ENCODE data around the gene SLX4. TPM values are rescaled to one million over a fixed set of nuclear protein-coding genes. Genes with fewer than 3 reads are reported as not detected.

SLX4 gene
- total and polyA plus RNA-seq, 9 of the 15 experiments (the other 6 are each of a cell fraction or from before 2014, with no cell fraction given): 0.29 to 7.9 (median 3.8) TPM

DNA sequence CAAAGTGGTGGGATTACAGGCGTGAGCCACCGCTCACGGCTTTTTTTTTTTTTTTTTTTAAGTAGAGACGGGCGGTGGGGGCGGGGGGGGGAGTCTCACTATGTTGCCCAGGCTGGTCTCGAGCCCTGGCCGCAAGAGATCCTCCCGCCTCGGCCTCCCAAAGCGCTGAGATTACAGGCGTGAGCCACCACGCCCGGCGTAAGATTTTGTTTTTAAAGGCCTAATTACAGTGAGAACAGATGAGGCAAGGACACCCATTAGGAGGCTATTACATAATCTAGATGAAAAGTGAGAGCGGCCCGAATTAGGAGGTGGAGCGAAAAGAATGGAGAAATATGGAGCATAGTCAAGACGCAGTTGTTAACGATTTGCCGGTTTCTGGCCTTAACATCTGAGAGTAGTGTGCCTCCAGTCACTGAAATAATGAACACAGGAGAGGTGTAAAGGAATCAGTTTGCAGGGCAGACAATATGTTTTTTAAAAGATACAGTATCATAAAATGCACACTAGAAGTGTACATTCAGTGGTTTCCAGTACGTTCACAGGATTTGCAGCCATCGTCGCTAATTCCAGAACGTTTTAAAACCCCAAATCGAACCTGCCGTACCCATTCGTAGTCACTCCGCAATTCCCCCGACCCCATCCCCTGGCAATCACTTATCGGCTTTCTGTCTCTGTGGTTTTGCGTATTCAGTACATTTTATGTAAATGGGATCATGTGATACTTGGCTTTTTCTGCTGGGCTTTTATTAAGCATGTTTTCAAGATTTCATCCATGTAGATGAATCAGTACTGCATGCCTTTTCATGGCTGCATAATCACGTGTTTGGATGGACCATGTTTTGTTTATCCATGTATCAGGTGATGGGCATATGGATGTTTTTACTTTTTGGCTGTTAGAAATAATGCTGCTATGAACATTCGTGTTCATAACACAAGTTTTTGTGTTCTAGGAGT is 1.4 kb upstream of the SLX4 start:
- FAIRE-seq: peak; percentile 55
- no TSS peak for BruUV-seq (replicated peaks)
- CTCF ChIA-PET (ENCODE audit: low intra/inter-chr PET ratio): no interaction called here
- Histone ChIP-seq H3K79me2 (ENCODE audit: control insufficient read depth, insufficient read depth, low read length) (peaks cover 60% of the 10 kb centered on the region), H3K4me3 (peak overlapping the region; percentile 96), H3K36me3 (ENCODE audit: control insufficient read depth, insufficient read depth, low read length) (peaks cover 10% of the 10 kb centered on the region; the same call in 2 of the 3 replicates), H3K4me1 (replicated peaks in 1 of 2; ENCODE audit: control insufficient read depth in 2 of 2, insufficient read depth in 2 of 2, low read length in 2 of 2) (peaks cover 21 to 28% of the 10 kb centered on the region in 2 experiments; a peak in 4 of 5 replicates), H3K27ac (ENCODE audit: extremely low read depth, low read depth, low read length) (peak overlapping the region; percentile 84), H3K27me3 (ENCODE audit: control insufficient read depth in 2 of 2, insufficient read depth in 2 of 2, low read length in 2 of 2) (no peaks in the 10 kb centered on the region), H3K9me3 (replicated peaks; ENCODE audit: control insufficient read depth, insufficient read depth, low read depth, low read length) (no peaks in the 10 kb centered on the region), H3K9ac (ENCODE audit: insufficient read depth in 1 of 2, low read depth in 2 of 2, low read length in 2 of 2) (peak overlapping the region; percentile 85 to 95), H4K20me1 (replicated peaks; ENCODE audit: control insufficient read depth, insufficient read depth, low read length) (no peaks in the 10 kb centered on the region), H2AFZ (ENCODE audit: low read depth, low read length) (peak overlapping the region; percentile 25; the same call in 1 of the 2 replicates), H3K4me2 (ENCODE audit: insufficient read depth, low read length) (peak overlapping the region; percentile 89), H3K9me1 (ENCODE audit: control insufficient read depth, insufficient read depth, low read length) (no peaks in the 10 kb centered on the region)
- intact Hi-C loops (cut with micrococcal nuclease): no loop called here
- peak in 2 of 4 experiments; percentile 9 to 47 for DNase-seq (ENCODE audit: extremely low read depth in 1 of 4, low spot score in 3 of 4)
- peak; percentile 8 for ATAC-seq
- POLR2A ChIA-PET: interaction anchor here (0.7 kb wide), 1 partner anchor 291 kb away, joined by 3 read pairs; no protein-coding TSS in a partner anchor
- in situ Hi-C loops (cut with MboI): no loop called here
- 3% methylated on average over 28 of the region's 34 CpGs for WGBS (ENCODE audit: insufficient coverage, low coverage, missing lambda C conversion rate)
- TF ChIP-seq MBD2 (IDR thresholded peaks at IDR 0.05; ENCODE audit: borderline replicate concordance, low read depth): 0 out of 2 replicates have a peak, but pooled peaks have one; percentile 15
- TF ChIP-seq STAT5A (IDR thresholded peaks at IDR 0.05; ENCODE audit: borderline replicate concordance, low read length): no peak
- TF ChIP-seq SMARCA4 (IDR thresholded peaks at IDR 0.05): peak; percentile 26; the same call in 1 of the 2 replicates
- TF ChIP-seq NFYB (IDR thresholded peaks at IDR 0.05; ENCODE audit: extremely low read depth, insufficient read length): no peak
- TF ChIP-seq, protein P1, sequence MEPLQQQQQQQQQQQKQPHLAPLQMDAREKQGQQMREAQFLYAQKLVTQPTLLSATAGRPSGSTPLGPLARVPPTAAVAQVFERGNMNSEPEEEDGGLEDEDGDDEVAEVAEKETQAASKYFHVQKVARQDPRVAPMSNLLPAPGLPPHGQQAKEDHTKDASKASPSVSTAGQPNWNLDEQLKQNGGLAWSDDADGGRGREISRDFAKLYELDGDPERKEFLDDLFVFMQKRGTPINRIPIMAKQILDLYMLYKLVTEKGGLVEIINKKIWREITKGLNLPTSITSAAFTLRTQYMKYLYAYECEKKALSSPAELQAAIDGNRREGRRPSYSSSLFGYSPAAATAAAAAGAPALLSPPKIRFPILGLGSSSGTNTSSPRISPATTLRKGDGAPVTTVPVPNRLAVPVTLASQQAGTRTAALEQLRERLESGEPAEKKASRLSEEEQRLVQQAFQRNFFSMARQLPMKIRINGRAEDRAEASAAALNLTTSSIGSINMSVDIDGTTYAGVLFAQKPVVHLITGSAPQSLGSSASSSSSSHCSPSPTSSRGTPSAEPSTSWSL (CRISPR knock-in tag; IDR thresholded peaks at IDR 0.05; ENCODE audit: borderline replicate concordance): no peak
- no peak for TF ChIP-seq U2AF1 (optimal IDR thresholded peaks at IDR 0.05; ENCODE audit: low read depth, low read length)
- no peak for TF ChIP-seq HSF4 (CRISPR knock-in tag; IDR thresholded peaks at IDR 0.05; ENCODE audit: borderline replicate concordance)
- no peak for TF ChIP-seq ZNF76 (CRISPR knock-in tag; IDR thresholded peaks at IDR 0.05; ENCODE audit: borderline replicate concordance)
- TF ChIP-seq, protein P2, sequence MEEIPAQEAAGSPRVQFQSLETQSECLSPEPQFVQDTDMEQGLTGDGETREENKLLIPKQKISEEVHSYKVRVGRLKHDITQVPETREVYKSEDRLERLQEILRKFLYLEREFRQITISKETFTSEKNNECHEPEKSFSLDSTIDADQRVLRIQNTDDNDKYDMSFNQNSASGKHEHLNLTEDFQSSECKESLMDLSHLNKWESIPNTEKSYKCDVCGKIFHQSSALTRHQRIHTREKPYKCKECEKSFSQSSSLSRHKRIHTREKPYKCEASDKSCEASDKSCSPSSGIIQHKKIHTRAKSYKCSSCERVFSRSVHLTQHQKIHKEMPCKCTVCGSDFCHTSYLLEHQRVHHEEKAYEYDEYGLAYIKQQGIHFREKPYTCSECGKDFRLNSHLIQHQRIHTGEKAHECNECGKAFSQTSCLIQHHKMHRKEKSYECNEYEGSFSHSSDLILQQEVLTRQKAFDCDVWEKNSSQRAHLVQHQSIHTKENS (CRISPR knock-in tag; IDR thresholded peaks at IDR 0.05): no peak
- TF ChIP-seq, protein P3, sequence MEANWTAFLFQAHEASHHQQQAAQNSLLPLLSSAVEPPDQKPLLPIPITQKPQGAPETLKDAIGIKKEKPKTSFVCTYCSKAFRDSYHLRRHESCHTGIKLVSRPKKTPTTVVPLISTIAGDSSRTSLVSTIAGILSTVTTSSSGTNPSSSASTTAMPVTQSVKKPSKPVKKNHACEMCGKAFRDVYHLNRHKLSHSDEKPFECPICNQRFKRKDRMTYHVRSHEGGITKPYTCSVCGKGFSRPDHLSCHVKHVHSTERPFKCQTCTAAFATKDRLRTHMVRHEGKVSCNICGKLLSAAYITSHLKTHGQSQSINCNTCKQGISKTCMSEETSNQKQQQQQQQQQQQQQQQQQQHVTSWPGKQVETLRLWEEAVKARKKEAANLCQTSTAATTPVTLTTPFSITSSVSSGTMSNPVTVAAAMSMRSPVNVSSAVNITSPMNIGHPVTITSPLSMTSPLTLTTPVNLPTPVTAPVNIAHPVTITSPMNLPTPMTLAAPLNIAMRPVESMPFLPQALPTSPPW (CRISPR knock-in tag; IDR thresholded peaks at IDR 0.05): peak; percentile 66
- TF ChIP-seq ZKSCAN8 (CRISPR knock-in tag; IDR thresholded peaks at IDR 0.05): no peak
- TF ChIP-seq, protein P4, sequence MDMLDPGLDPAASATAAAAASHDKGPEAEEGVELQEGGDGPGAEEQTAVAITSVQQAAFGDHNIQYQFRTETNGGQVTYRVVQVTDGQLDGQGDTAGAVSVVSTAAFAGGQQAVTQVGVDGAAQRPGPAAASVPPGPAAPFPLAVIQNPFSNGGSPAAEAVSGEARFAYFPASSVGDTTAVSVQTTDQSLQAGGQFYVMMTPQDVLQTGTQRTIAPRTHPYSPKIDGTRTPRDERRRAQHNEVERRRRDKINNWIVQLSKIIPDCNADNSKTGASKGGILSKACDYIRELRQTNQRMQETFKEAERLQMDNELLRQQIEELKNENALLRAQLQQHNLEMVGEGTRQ (CRISPR knock-in tag; IDR thresholded peaks at IDR 0.05): peak; percentile 20; the same call in 1 of the 2 replicates
- TF ChIP-seq ZNF75A (CRISPR knock-in tag; IDR thresholded peaks at IDR 0.05): no peak
- TF ChIP-seq TAF7 (tag; IDR thresholded peaks at IDR 0.05): no peak
